Karpas-422 (cell line): Measurements from ENCODE around the gene GRWD1. TPM values are rescaled to one million over a fixed set of nuclear protein-coding genes. Genes with fewer than 3 reads are reported as not detected.

Experiments used
- DNase-seq: peaks from one replicate; pipeline ENCODE4 v3.0.0-alpha.2; 2015
- H2AFZ ChIP-seq: fragments of 200-600 bp; sonication (generic); 2 replicates; pipeline ENCODE4 v1.6.1; 2014; ENCODE audit warnings: antibody characterized with exemption, low read length, mixed read lengths
- H3K27ac ChIP-seq: fragments of 200-600 bp; sonication (generic); 2 replicates; pipeline ENCODE4 v1.5.1; 2014; ENCODE audit warnings: mild to moderate bottlenecking, low read length, moderate library complexity
- H3K27me3 ChIP-seq: fragments of 200-600 bp; sonication (generic); 2 replicates; pipeline ENCODE4 v1.6.1; 2014; ENCODE audit warnings: low read length, mixed read lengths
- H3K36me3 ChIP-seq: fragments of 200-600 bp; sonication (generic); 2 replicates; pipeline ENCODE4 v1.6.1; 2014; ENCODE audit warnings: low read length, mixed read lengths; ENCODE audit not compliant: insufficient read depth
- H3K4me1 ChIP-seq: fragments of 200-600 bp; sonication (generic); 2 replicates; pipeline ENCODE4 v1.6.1; 2014; ENCODE audit warnings: mild to moderate bottlenecking, low read length, mixed read lengths
- H3K4me2 ChIP-seq: fragments of 200-600 bp; sonication (generic); 2 replicates; pipeline ENCODE4 v1.6.1; 2014; ENCODE audit warnings: low read length, low read depth, mild to moderate bottlenecking; ENCODE audit not compliant: poor library complexity, severe bottlenecking
- H3K4me3 ChIP-seq: fragments of 200-600 bp; sonication (generic); 2 replicates; pipeline ENCODE4 v1.5.1; 2014; ENCODE audit warnings: mild to moderate bottlenecking, antibody characterized with exemption, low read length, mixed read lengths
- H3K79me2 ChIP-seq: fragments of 200-600 bp; sonication (generic); 2 replicates; pipeline ENCODE4 v1.6.1; 2014; ENCODE audit warnings: mild to moderate bottlenecking, low read length, mixed read lengths
- H3K9ac ChIP-seq: fragments of 200-600 bp; sonication (generic); 2 replicates; pipeline ENCODE4 v1.6.0; 2014; ENCODE audit warnings: low read length
- H3K9me2 ChIP-seq: fragments of 200-600 bp; sonication (generic), shearing (Covaris generic); replicated peaks from 2 replicates; pipeline ENCODE4 v1.6.0; 2014; ENCODE audit warnings: mild to moderate bottlenecking, low read length, moderate library complexity; ENCODE audit not compliant: insufficient read depth
- H3K9me3 ChIP-seq: fragments of 300-700, 200-600 bp; sonication (generic); 2 replicates; pipeline ENCODE4 v1.6.1; 2014; ENCODE audit warnings: low read length, mixed read lengths
- H4K20me1 ChIP-seq: fragments of 200-600 bp; sonication (generic); 2 replicates; pipeline ENCODE4 v1.6.1; 2014; ENCODE audit warnings: mild to moderate bottlenecking, antibody characterized with exemption, low read length, low read depth; ENCODE audit not compliant: insufficient read depth
- total RNA-seq: library from RNA; depleted of rRNA; stranded (reverse); fragments of >200 nt; shearing (Covaris generic); gene quantifications from 2 replicates; pipeline ENCODE4 v1.2.3, GENCODE V29; 2014; ENCODE audit warnings: low replicate concordance

Gene GRWD1
- total RNA-seq, 1 experiment from 2014 or later = 15.9 TPM

DNA sequence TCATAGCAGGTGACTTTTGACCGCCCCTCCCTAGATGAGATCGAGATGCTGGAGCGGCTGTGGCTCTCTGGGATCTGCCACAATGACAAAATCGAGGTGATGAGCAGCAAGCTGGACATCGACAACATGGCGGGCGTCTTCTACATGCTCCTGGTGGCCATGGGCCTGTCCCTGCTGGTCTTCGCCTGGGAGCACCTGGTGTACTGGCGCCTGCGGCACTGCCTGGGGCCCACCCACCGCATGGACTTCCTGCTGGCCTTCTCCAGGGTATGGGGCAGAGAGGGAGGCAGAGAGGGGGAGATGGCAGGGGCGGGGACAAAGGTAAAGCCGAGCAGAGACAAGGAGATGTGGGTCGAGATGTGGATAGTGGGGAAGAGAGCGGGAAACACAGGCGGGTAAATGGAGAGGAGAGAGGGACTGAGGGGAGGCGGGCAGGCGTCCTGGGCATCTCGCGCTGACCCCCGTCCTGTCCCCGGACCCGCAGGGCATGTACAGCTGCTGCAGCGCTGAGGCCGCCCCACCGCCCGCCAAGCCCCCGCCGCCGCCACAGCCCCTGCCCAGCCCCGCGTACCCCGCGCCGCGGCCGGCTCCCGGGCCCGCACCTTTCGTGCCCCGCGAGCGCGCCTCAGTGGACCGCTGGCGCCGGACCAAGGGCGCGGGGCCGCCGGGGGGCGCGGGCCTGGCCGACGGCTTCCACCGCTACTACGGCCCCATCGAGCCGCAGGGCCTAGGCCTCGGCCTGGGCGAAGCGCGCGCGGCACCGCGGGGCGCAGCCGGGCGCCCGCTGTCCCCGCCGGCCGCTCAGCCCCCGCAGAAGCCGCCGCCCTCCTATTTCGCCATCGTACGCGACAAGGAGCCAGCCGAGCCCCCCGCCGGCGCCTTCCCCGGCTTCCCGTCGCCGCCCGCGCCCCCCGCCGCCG lies 3.4 kb upstream of the GRWD1 start:
- peaks cover 14% of the 10 kb centered on the region for H3K79me2 ChIP-seq
- no peaks in the 10 kb centered on the region for H4K20me1 ChIP-seq
- no peak overlapping the region for H3K4me3 ChIP-seq
- no peaks in the 10 kb centered on the region for H3K27me3 ChIP-seq
- no peak overlapping the region for H3K9ac ChIP-seq
- no peak overlapping the region for H3K27ac ChIP-seq
- no peak overlapping the region for H2AFZ ChIP-seq
- H3K4me2 ChIP-seq = no peak overlapping the region
- H3K9me2 ChIP-seq = no peaks in the 10 kb centered on the region
- no peak for DNase-seq
- H3K4me1 ChIP-seq = peaks cover 22% of the 10 kb centered on the region
- peaks cover 2% of the 10 kb centered on the region; the same call in 1 of the 2 replicates for H3K36me3 ChIP-seq
- no peaks in the 10 kb centered on the region for H3K9me3 ChIP-seq

- Histone ChIP-seq H2AFZ (no peak overlapping the region), H3K9me3 (no peaks in the 10 kb centered on the region), H3K9me2 (no peaks in the 10 kb centered on the region), H3K9ac (no peak overlapping the region), H3K79me2 (peaks cover 23% of the 10 kb centered on the region), H3K4me1 (peaks cover 26% of the 10 kb centered on the region), H4K20me1 (no peaks in the 10 kb centered on the region), H3K27ac (no peak overlapping the region), H3K4me3 (no peak overlapping the region), H3K27me3 (no peaks in the 10 kb centered on the region), H3K4me2 (no peak overlapping the region), H3K36me3 (peaks cover 10% of the 10 kb centered on the region; the same call in 1 of the 2 replicates)
- no peak for DNase-seq
Observed at GRCh38 chr19:48443256-48443655, 2.5 kb upstream of the GRWD1 start.

GRCh38 chr19:48443731-48444128 lies 2.1 kb upstream of the GRWD1 start:
- no peak overlapping the region for H3K4me2 ChIP-seq
- H3K4me1 ChIP-seq = peaks cover 26% of the 10 kb centered on the region
- peaks cover 28% of the 10 kb centered on the region for H3K79me2 ChIP-seq
- H3K27ac ChIP-seq = no peak overlapping the region
- no peak overlapping the region for H3K9ac ChIP-seq
- no peaks in the 10 kb centered on the region for H3K9me3 ChIP-seq
- H3K36me3 ChIP-seq = peaks cover 15% of the 10 kb centered on the region; the same call in 1 of the 2 replicates
- no peaks in the 10 kb centered on the region for H3K27me3 ChIP-seq
- H3K9me2 ChIP-seq = no peaks in the 10 kb centered on the region
- no peak overlapping the region for H2AFZ ChIP-seq
- no peak overlapping the region for H3K4me3 ChIP-seq
- DNase-seq = no peak
- no peaks in the 10 kb centered on the region for H4K20me1 ChIP-seq

DNA sequence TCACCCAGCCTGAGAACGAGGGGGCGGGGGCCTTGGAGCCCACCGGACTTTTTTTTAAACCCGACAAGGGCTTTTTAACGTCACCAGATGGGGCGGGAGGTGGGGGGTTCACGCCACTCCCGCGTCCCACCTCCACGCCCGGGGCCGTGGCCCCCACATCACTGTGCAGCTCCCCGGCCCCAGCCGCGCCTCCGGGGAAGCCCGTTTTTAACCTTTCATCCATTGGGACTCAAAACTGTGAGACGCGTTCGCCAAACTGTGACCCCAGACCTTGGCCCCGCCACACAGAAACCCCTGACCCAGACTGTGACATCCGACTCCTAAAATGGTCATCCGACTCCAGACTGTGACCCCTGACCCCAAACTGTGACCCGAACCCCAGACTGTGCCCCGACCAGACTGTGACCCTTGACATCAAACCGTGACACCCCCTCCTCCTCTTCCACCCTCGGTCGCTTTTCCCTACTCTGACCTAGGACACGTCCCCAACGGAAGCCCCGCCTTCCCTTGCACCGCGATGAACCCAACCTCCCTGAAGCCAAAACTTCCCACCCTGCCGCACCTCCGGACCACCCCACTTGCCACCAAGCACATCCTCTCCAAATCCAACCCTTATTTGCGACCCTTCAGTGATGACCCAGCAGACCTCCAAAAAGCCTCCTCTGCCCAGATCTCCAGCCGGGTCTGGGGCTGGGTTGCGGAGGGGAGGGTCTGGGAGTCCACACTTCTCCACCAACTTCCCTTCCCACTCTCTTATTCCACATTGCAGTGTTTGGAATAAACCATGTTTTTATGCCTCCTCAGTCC lies 1.5 kb upstream of the GRWD1 start:
- no peaks in the 10 kb centered on the region for H3K9me3 ChIP-seq
- H3K4me3 ChIP-seq = peak overlapping the region; percentile 90
- no peak for DNase-seq

DNA sequence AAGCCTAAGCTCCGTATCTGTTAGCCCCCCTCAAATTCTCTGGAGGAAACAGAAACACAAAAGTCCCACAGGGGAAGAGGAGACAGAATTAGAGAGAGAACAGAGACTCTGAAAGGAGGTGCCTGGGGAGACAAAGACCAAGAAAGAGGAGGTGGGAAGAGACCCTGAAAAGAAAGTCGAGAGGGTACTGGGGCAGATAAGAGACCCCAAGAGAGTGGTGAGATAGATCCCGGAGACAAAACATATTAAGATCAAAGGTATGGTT lies 915 bp upstream of the GRWD1 start:
- Histone ChIP-seq H3K27ac (peak overlapping the region; percentile 77), H3K4me2 (peak overlapping the region; percentile 70), H3K9me3 (no peaks in the 10 kb centered on the region), H3K9me2 (no peaks in the 10 kb centered on the region), H3K36me3 (peaks cover 16% of the 10 kb centered on the region; the same call in 1 of the 2 replicates), H3K4me1 (peaks cover 26% of the 10 kb centered on the region), H2AFZ (peak overlapping the region; percentile 79; the same call in 1 of the 2 replicates), H4K20me1 (no peaks in the 10 kb centered on the region), H3K27me3 (no peaks in the 10 kb centered on the region), H3K79me2 (peaks cover 29% of the 10 kb centered on the region), H3K9ac (peak overlapping the region; percentile 85), H3K4me3 (peak overlapping the region; percentile 90)
- DNase-seq = no peak

More for the DNA sequence above, 1.5 kb upstream of the GRWD1 start:
- H3K27me3 ChIP-seq = no peaks in the 10 kb centered on the region
- peak overlapping the region; percentile 79; the same call in 1 of the 2 replicates for H2AFZ ChIP-seq
- peaks cover 26% of the 10 kb centered on the region for H3K4me1 ChIP-seq
- peak overlapping the region; percentile 70 for H3K4me2 ChIP-seq
- no peaks in the 10 kb centered on the region for H3K9me2 ChIP-seq
- peak overlapping the region; percentile 77 for H3K27ac ChIP-seq
- H3K9ac ChIP-seq = peak overlapping the region; percentile 85
- H3K79me2 ChIP-seq = peaks cover 29% of the 10 kb centered on the region
- H3K36me3 ChIP-seq = peaks cover 16% of the 10 kb centered on the region; the same call in 1 of the 2 replicates
- H4K20me1 ChIP-seq = no peaks in the 10 kb centered on the region

DNA sequence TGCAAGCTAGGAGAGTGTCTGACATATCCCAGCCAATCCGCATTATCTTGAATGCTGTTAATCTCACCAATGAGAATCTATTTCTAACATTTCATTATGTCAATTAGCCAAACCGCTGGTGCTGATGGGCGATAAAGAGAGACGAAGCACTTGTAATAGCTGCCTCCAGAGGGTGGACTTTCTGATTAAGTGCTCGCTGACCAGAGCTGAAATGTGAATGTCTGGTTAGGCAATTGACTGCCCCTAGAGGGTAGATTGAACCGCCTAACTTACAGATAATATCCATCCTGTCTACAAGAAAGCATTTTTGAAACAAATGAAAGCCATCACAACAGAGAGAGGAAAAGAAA lies 552 bp upstream of the GRWD1 start:
- no peaks in the 10 kb centered on the region for H4K20me1 ChIP-seq
- peaks cover 29% of the 10 kb centered on the region for H3K79me2 ChIP-seq
- H3K4me2 ChIP-seq = peak overlapping the region; percentile 70
- H3K9me3 ChIP-seq = no peaks in the 10 kb centered on the region
- H3K9ac ChIP-seq = peak overlapping the region; percentile 85
- peak overlapping the region; percentile 90 for H3K4me3 ChIP-seq
- H3K27ac ChIP-seq = peak overlapping the region; percentile 77
- peak overlapping the region; percentile 79 for H2AFZ ChIP-seq
- H3K9me2 ChIP-seq = no peaks in the 10 kb centered on the region
- H3K4me1 ChIP-seq = peaks cover 26% of the 10 kb centered on the region
- H3K36me3 ChIP-seq = peaks cover 16% of the 10 kb centered on the region; the same call in 1 of the 2 replicates
- DNase-seq = peak; percentile 81
- H3K27me3 ChIP-seq = no peaks in the 10 kb centered on the region

GRCh38 chr19:48446579-48446978 lies 796 bp downstream of the GRWD1 start:
- no peak overlapping the region; the same call in 1 of the 2 replicates for H3K27ac ChIP-seq
- H3K9me2 ChIP-seq = no peaks in the 10 kb centered on the region
- no peaks in the 10 kb centered on the region for H4K20me1 ChIP-seq
- peak overlapping the region; percentile 70 for H3K4me2 ChIP-seq
- H2AFZ ChIP-seq = no peak overlapping the region
- peaks cover 29% of the 10 kb centered on the region for H3K79me2 ChIP-seq
- peaks cover 16% of the 10 kb centered on the region for H3K36me3 ChIP-seq
- peaks cover 26% of the 10 kb centered on the region for H3K4me1 ChIP-seq
- H3K27me3 ChIP-seq = no peaks in the 10 kb centered on the region
- H3K9ac ChIP-seq = peak overlapping the region; percentile 85
- peak overlapping the region; percentile 90 for H3K4me3 ChIP-seq
- H3K9me3 ChIP-seq = no peaks in the 10 kb centered on the region
- no peak for DNase-seq

DNA sequence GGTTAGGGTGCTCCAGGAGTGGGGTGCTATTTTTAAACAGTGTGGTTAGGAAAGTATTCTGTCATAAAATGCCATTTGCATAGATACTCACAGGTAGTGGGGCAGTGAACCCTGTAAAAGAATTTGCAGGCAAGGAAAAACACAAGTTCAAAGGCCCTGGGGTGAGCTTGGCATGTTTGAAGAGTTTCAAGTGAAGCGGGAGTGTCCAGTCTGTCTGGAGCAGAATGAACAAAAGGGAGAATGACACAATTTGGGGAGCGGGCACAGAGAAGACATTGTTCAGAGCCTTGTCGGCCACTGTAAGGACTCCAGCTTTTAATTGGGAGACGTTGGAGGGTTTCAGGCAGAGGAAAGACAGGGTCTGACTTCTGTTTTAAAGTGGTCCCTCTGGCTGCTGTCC lies 2.8 kb downstream of the GRWD1 start:
- H3K4me2 ChIP-seq = no peak overlapping the region
- no peaks in the 10 kb centered on the region for H3K27me3 ChIP-seq
- H4K20me1 ChIP-seq = no peaks in the 10 kb centered on the region
- no peak for DNase-seq
- H3K4me3 ChIP-seq = no peak overlapping the region
- H3K9me3 ChIP-seq = no peaks in the 10 kb centered on the region
- no peak overlapping the region for H3K27ac ChIP-seq
- peaks cover 26% of the 10 kb centered on the region for H3K4me1 ChIP-seq
- no peak overlapping the region for H3K9ac ChIP-seq
- H3K79me2 ChIP-seq = peaks cover 37% of the 10 kb centered on the region
- peaks cover 18% of the 10 kb centered on the region for H3K36me3 ChIP-seq
- no peaks in the 10 kb centered on the region for H3K9me2 ChIP-seq
- no peak overlapping the region for H2AFZ ChIP-seq
